ENCODE data around the gene NCBP3.
A peak's percentile ranks its signal among the peaks of the same experiment; 100 is the strongest.

Gene NCBP3

DNA sequence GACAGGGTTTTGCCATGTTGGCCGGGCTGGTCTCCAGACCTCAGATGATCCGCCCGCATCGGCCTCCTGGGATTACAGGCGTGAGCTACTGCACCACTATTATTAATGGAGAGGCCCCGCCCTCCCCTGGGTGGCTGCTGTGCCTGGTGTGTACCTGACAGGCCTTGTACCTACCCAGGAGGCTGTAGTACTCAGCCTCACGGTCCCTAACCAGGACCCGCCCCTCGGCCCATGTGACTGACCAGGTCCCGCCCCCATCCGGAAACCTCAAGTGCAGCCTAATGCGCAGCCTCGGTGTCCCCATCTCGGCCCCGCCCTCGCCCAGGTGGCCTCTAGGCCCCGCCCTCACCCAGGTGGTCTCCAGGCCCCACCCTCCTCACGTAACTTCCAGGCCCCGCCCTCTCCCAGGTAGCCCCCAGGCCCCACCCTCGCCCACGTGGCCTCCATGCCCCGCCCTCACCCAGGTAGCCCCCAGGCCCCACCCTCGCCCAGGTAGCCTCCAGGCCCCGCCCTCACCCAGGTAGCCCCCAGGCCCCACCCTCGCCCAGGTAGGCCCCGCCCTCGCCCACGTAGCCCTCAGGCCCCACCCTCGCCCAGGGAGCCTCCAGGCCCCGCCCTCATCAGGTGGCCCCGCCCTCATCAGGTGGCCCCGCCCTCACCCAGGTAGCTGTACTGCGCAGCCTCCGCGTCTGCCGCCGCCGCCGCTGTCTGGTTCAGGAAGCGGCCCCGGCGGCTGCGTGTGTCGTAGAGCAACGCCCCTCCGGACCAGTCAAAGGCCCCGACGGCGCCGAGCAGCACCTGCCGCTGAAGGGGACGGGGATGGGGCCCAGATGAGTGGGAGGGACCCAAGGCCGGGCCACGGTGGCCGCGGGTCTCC is 91.3 kb downstream of the NCBP3 start:
- peak; percentile 56 to 58 for DNase-seq (ENCODE audit: low read depth in 2 of 2)

DNA sequence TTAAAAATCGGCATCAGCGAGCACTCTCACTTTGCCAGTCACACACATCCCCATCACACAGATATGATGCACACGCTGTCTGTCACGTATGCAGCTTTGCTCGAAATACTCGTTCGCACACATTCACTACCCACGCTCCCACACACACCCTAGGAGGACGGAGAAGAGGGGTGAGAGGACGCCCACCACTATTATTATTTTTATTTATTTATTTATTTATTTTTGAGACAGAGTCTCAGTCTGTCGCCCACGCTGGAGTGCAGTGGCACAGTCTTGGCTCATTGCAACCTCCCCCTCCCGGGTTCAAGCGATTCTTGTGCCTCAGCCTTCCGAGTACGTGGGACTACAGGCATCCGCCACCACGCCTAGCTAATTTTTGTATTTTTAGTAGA is 92.0 kb downstream of the NCBP3 start:
- DNase-seq (ENCODE audit: low read depth in 2 of 2): no peak

DNA sequence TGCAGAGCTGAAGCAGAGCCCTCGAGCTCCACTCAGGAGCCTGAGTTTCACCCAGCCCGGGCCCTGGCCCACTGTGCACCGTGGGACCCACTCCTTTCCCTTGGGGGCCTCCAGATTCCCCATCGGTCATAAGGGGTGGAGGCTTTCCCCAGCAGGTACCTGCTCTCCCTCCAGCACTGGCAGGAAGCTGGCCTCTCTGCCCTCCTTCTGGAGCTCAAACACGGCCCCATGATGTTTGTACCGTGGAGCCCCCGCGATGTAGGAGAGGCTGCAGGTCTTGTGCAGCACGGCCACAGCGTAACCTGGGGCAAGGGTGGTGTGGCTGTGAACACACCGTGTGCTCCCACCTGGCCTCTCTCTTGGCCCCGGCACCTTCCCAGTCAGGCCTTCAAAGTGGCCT is 92.4 kb downstream of the NCBP3 start:
- DNase-seq (ENCODE audit: low read depth in 2 of 2): no peak
